Activated CD4-positive, alpha-beta memory T cell treated with anti-CD3 and anti-CD28 coated beads, Interleukin-2, amount 10 ng/mL, durations not matched to agents 7 days and 5 days (primary cell): ENCODE data around the gene LRRTM4. TPM values are rescaled to one million over a fixed set of nuclear protein-coding genes. Genes with fewer than 3 reads are reported as not detected.
"Not testable (repeated sequence)": the region's sequence is repeated elsewhere in the genome, so short reads cannot be mapped to it uniquely, and the experiment has no call there.

ENCODE experiments used
- CTCF ChIA-PET: fragments of 350-600 bp; sonication (Branson Sonifier 250); formaldehyde crosslinking; loops from one replicate; lab custom pipeline; 2021; ENCODE audit warnings: antibody characterized with exemption, inconsistent platforms; lab: Charles Lee
- POLR2A ChIA-PET: fragments of 350-600 bp; sonication (Branson Sonifier 250); formaldehyde crosslinking; loops from one replicate; lab custom pipeline; 2021; ENCODE audit warnings: antibody characterized with exemption; lab: Charles Lee
- DNase-seq: peaks from one replicate; pipeline ENCODE4 v3.0.0-alpha.2; 2020
- H3K27ac Mint-ChIP-seq: one replicate; pipeline ENCODE4 v1.8.0; 2021; ENCODE audit warnings: mild to moderate bottlenecking, mixed read lengths
- H3K27me3 Mint-ChIP-seq: one replicate; pipeline ENCODE4 v1.8.0; 2021; ENCODE audit warnings: mixed read lengths
- H3K36me3 Mint-ChIP-seq: one replicate; pipeline ENCODE4 v1.8.0; 2021; ENCODE audit warnings: low read depth, mixed read lengths
- H3K4me1 Mint-ChIP-seq: one replicate; pipeline ENCODE4 v1.8.0; 2021; ENCODE audit warnings: mixed read lengths
- H3K4me3 Mint-ChIP-seq: one replicate; pipeline ENCODE4 v1.8.0; 2021; ENCODE audit warnings: mild to moderate bottlenecking, mixed read lengths
- H3K9me3 Mint-ChIP-seq: one replicate; pipeline ENCODE4 v1.8.0; 2021; ENCODE audit warnings: mixed read lengths
- total RNA-seq, 2 experiments: library from RNA; stranded (reverse); gene quantifications; one replicate each; pipeline ENCODE4 v1.2.3, GENCODE V29; 2021

LRRTM4 gene
- total RNA-seq, 2 experiments from 2014 or later, result not detected

DNA sequence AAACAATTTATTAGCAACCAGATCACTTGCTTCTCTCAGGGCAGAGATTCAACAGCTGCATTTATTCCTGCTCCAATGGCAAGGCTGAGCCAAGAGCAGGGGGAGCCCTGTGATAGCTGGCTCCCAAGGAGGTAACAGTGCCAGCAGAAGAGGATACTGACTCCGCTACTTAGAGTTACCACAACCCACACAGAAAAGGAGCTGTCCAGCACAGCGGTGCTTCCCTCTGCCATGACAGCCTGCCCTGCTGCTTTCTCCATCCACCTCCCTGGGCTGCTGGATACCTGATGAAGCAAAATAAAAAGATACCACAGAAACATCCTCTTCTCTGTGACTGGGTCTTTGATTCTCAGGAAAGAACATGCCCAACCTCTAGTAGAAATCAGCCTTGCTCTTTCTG is 467.2 kb downstream of the LRRTM4 start:
- Mint-ChIP-seq H3K4me1 (no peaks in the 10 kb centered on the region), H3K9me3 (peaks cover 7% of the 10 kb centered on the region), H3K4me3 (no peak overlapping the region), H3K27ac (no peak overlapping the region), H3K27me3 (no peaks in the 10 kb centered on the region), H3K36me3 (no peaks in the 10 kb centered on the region)
- CTCF ChIA-PET, result no interaction called here
- POLR2A ChIA-PET, result no interaction called here
- no peak for DNase-seq

DNA sequence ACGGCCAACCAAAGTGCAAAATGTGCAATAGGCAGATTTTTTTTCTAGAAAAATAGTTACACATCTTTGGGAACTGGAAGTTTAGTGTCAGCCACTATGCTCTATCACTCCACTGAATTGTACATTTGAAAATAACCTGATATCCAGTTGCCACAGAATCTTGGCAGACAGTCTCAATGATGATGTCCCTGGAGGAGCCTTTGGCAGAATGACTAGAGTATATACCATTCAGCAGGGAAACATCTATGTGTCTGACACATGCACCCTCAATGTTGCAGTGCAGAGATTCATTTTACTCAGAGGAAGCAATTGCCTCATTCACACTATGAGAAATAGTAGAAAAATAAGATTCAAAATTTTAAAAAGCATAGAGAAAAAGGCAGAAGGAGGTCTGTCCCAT is 475.8 kb downstream of the LRRTM4 start:
- H3K4me1 Mint-ChIP-seq, result no peaks in the 10 kb centered on the region
- H3K9me3 Mint-ChIP-seq, result peaks cover 7% of the 10 kb centered on the region
- H3K4me3 Mint-ChIP-seq, result no peak overlapping the region
- no peaks in the 10 kb centered on the region for H3K36me3 Mint-ChIP-seq
- ChIA-PET CTCF (no interaction called here), POLR2A (no interaction called here)
- no peaks in the 10 kb centered on the region for H3K27me3 Mint-ChIP-seq
- no peak overlapping the region for H3K27ac Mint-ChIP-seq
- no peak for DNase-seq

DNA sequence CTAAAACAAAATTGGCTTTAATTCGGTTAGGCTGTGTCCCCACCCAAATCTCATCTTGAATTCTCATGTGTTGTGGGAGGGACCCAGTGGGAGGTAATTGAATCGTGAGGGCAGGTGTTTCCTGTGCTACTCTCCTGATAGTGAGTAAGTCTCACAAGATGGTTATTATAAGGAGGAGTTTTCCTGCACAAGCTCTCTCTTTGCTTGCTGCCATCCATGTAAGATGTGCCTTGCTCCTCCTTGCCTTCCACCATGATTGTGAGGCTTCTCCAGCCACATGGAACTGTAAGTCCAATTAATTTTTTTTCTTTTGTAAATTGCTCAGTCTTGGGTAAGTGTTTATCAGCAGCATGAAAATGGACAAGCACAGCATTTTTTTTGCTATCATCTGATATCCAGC is 476.7 kb downstream of the LRRTM4 start:
- DNase-seq, H3K4me1 Mint-ChIP-seq, POLR2A ChIA-PET, CTCF ChIA-PET, H3K27me3 Mint-ChIP-seq, H3K9me3 Mint-ChIP-seq, H3K36me3 Mint-ChIP-seq, H3K27ac Mint-ChIP-seq, H3K4me3 Mint-ChIP-seq: not testable (repeated sequence)

DNA sequence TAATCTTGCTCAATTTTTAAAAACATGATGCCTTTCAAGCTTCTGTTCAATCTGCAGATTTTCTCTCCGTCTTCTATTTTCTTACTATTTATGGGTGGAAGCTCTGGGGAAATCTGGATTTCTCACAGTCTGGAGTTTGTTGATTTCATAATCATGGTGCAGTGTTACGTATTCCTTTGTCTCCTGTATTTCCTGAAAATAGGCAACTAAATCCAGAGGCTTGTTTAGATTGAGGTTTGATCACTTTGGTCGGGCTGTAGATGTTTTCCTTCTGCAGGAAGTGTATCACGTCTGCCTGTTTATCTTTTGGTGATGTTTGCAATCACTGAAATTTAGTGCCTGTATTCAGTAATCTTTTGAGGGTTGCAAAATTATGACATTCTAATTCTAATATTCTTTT is 487.7 kb downstream of the LRRTM4 start:
- Mint-ChIP-seq H3K27me3 (no peaks in the 10 kb centered on the region), H3K4me3 (no peak overlapping the region), H3K9me3 (peaks cover 5% of the 10 kb centered on the region), H3K36me3 (no peaks in the 10 kb centered on the region), H3K27ac (no peak overlapping the region), H3K4me1 (no peaks in the 10 kb centered on the region)
- POLR2A ChIA-PET, result no interaction called here
- CTCF ChIA-PET, result no interaction called here
- no peak for DNase-seq

- POLR2A ChIA-PET, DNase-seq, H3K27me3 Mint-ChIP-seq, CTCF ChIA-PET, H3K36me3 Mint-ChIP-seq, H3K4me3 Mint-ChIP-seq, H3K9me3 Mint-ChIP-seq, H3K27ac Mint-ChIP-seq, H3K4me1 Mint-ChIP-seq: not testable (repeated sequence)
Observed at GRCh38 chr2:77029237-77029636, 492.9 kb downstream of the LRRTM4 start.

GRCh38 chr2:77028032-77028600 is 494.1 kb downstream of the LRRTM4 start:
- Mint-ChIP-seq H3K27ac (no peak overlapping the region), H3K4me3 (no peak overlapping the region), H3K27me3 (no peaks in the 10 kb centered on the region), H3K9me3 (peaks cover 12% of the 10 kb centered on the region), H3K4me1 (no peaks in the 10 kb centered on the region), H3K36me3 (no peaks in the 10 kb centered on the region)
- no peak for DNase-seq
- CTCF ChIA-PET, result no interaction called here
- POLR2A ChIA-PET, result no interaction called here

DNA sequence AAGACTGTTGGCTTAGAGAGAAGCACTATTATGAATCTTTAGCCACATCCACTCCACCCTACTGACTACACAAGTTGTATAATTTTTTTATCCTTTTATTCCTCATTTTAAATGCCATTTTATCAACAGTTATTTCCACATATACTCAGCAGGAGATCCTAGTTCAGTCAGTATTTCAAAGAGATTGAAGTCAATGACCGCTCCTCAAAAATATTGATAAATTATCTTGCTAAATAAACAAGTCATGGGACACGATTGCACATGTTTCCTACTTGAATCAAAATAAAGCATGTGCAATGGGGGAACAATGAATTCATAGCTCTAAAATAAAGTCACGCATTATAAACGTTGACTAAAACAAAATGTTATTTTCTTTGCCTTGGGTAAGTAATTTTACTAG is 496.5 kb downstream of the LRRTM4 start:
- no peak for DNase-seq
- POLR2A ChIA-PET, result no interaction called here
- no peak overlapping the region for H3K4me3 Mint-ChIP-seq
- CTCF ChIA-PET, result no interaction called here
- no peaks in the 10 kb centered on the region for H3K4me1 Mint-ChIP-seq
- no peaks in the 10 kb centered on the region for H3K36me3 Mint-ChIP-seq
- no peak overlapping the region for H3K27ac Mint-ChIP-seq
- no peaks in the 10 kb centered on the region for H3K27me3 Mint-ChIP-seq
- peaks cover 21% of the 10 kb centered on the region for H3K9me3 Mint-ChIP-seq

GRCh38 chr2:77021161-77021560 is 501.0 kb downstream of the LRRTM4 start:
- Mint-ChIP-seq H3K27ac (no peak overlapping the region), H3K4me1 (no peaks in the 10 kb centered on the region), H3K36me3 (no peaks in the 10 kb centered on the region), H3K27me3 (no peaks in the 10 kb centered on the region), H3K9me3 (peaks cover 19% of the 10 kb centered on the region), H3K4me3 (no peak overlapping the region)
- ChIA-PET CTCF (no interaction called here), POLR2A (no interaction called here)
- no peak for DNase-seq

GRCh38 chr2:77018219-77018618 is 504.0 kb downstream of the LRRTM4 start:
- ChIA-PET POLR2A (no interaction called here), CTCF (no interaction called here)
- Mint-ChIP-seq H3K9me3 (peaks cover 16% of the 10 kb centered on the region), H3K4me1 (no peaks in the 10 kb centered on the region), H3K27me3 (no peaks in the 10 kb centered on the region), H3K4me3 (no peak overlapping the region), H3K27ac (no peak overlapping the region), H3K36me3 (no peaks in the 10 kb centered on the region)
- DNase-seq, result no peak

- no peaks in the 10 kb centered on the region for H3K4me1 Mint-ChIP-seq
- CTCF ChIA-PET, result no interaction called here
- peaks cover 16% of the 10 kb centered on the region for H3K9me3 Mint-ChIP-seq
- DNase-seq, result no peak
- no peaks in the 10 kb centered on the region for H3K36me3 Mint-ChIP-seq
- POLR2A ChIA-PET, result no interaction called here
- no peak overlapping the region for H3K4me3 Mint-ChIP-seq
- H3K27ac Mint-ChIP-seq, result no peak overlapping the region
- no peaks in the 10 kb centered on the region for H3K27me3 Mint-ChIP-seq
Observed at GRCh38 chr2:77017355-77017745, 504.8 kb downstream of the LRRTM4 start.

- no peak for DNase-seq
- ChIA-PET POLR2A (no interaction called here), CTCF (no interaction called here)
- H3K27me3 Mint-ChIP-seq, result no peaks in the 10 kb centered on the region
- no peak overlapping the region for H3K4me3 Mint-ChIP-seq
- H3K9me3 Mint-ChIP-seq, result peaks cover 9% of the 10 kb centered on the region
- no peaks in the 10 kb centered on the region for H3K4me1 Mint-ChIP-seq
- no peaks in the 10 kb centered on the region for H3K36me3 Mint-ChIP-seq
- H3K27ac Mint-ChIP-seq, result no peak overlapping the region
Observed at GRCh38 chr2:77016443-77017354, 505.5 kb downstream of the LRRTM4 start.

DNA sequence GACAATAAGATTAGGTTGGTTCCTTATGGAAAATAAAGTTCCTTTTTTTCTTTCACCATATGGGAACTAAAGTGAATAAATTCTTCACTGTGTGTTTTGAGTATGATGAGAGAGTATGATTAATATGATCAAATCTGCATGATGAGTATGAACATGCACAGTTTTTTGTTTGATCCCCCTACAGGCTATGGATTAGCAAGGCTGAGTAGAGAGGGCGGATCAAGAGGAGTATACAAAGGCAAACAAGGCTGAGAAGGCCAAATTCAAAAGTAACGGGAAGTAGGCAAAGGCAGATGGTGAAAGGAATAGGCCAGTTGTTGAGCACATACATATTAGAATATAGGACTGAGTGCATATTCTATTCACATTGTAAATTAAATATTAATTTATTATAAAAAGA is 508.2 kb downstream of the LRRTM4 start:
- peaks cover 7% of the 10 kb centered on the region for H3K9me3 Mint-ChIP-seq
- no peak overlapping the region for H3K4me3 Mint-ChIP-seq
- no peaks in the 10 kb centered on the region for H3K36me3 Mint-ChIP-seq
- no peaks in the 10 kb centered on the region for H3K27me3 Mint-ChIP-seq
- H3K27ac Mint-ChIP-seq, result no peak overlapping the region
- H3K4me1 Mint-ChIP-seq, result no peaks in the 10 kb centered on the region
- ChIA-PET POLR2A (no interaction called here), CTCF (no interaction called here)
- no peak for DNase-seq

DNA sequence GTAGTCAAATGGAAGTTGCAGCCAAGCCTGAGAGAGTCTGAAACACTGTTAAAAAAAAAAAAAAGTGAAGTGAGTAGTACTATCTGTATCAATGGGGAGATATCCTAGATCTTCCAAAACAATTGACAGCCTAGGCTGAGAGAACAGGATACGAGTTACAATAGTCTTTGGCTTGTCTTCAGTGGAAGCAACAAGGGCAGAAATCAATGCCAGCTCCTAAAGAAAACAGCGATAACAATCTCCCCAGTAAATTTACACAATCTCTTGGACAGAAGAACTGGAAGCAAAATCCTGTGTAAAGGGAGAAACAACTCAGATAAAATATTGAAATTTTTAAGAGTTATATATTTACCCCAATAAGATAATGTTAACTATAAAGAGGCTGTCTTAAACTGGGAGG is 508.7 kb downstream of the LRRTM4 start:
- ChIA-PET CTCF (no interaction called here), POLR2A (no interaction called here)
- Mint-ChIP-seq H3K4me1 (no peaks in the 10 kb centered on the region), H3K27me3 (no peaks in the 10 kb centered on the region), H3K9me3 (peaks cover 7% of the 10 kb centered on the region), H3K27ac (no peak overlapping the region), H3K4me3 (no peak overlapping the region), H3K36me3 (no peaks in the 10 kb centered on the region)
- DNase-seq, result no peak

- CTCF ChIA-PET, result no interaction called here
- H3K27ac Mint-ChIP-seq, result no peak overlapping the region
- no peaks in the 10 kb centered on the region for H3K36me3 Mint-ChIP-seq
- H3K4me1 Mint-ChIP-seq, result no peaks in the 10 kb centered on the region
- H3K27me3 Mint-ChIP-seq, result no peaks in the 10 kb centered on the region
- peaks cover 12% of the 10 kb centered on the region for H3K9me3 Mint-ChIP-seq
- H3K4me3 Mint-ChIP-seq, result no peak overlapping the region
- DNase-seq, result no peak
- POLR2A ChIA-PET, result no interaction called here
Observed at GRCh38 chr2:77009307-77009706, 512.9 kb downstream of the LRRTM4 start.
